Erythroblast (primary cell): ENCODE measurements around the gene ACBD5.

Experiments
- GATA1 ChIP-seq: IDR thresholded peaks from 2 replicates; pipeline ENCODE4 v1.6.1; 2011; ENCODE audit warnings: low read depth, mild to moderate bottlenecking, control low read depth, low read length, moderate library complexity
- POLR2A ChIP-seq: IDR thresholded peaks from 2 replicates; pipeline ENCODE4 v1.6.1; 2011; ENCODE audit warnings: mild to moderate bottlenecking, low read length

DNA sequence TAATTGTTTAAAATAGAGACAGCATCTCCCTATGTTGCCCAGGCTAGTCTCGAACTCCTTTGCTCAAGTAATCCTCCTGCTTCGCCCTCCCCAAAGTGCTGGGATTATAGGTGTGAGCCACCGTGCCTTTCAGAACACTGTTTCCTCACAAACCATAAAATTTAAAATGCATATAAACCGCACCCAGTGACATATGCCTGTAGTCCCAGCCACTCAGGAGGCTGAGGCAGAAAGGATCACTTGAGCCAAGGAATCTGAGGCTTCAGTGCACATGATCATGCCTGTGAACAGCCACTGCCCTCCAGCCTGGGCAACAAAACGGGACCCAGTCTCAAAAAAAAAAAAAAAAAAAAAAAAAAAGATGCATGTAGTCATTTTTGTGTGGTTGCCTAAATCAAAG lies 36.8 kb downstream of the ACBD5 start:
- TF ChIP-seq POLR2A (no peak), GATA1 (no peak)
